ENCODE measurements around the gene LIN28A. TPM values are rescaled to one million over a fixed set of nuclear protein-coding genes. Genes with fewer than 3 reads are reported as not detected.

Gene LIN28A
- total RNA-seq, 1 donor from 2014 or later, result not detected

Other genes with a start within 250 kb of the LIN28A start
- gene C1orf232, start 241.9 kb upstream of the LIN28A start, total RNA-seq, result not detected
- gene ZNF593, start 240.9 kb upstream of the LIN28A start, total RNA-seq, result 15.8 TPM
- gene ZNF593OS, start 239.0 kb upstream of the LIN28A start, total RNA-seq, result not detected
- 13.0 TPM for gene CNKSR1, start 233.3 kb upstream of the LIN28A start, total RNA-seq
- not detected for gene CATSPER4, start 220.2 kb upstream of the LIN28A start, total RNA-seq
- gene CEP85, start 176.6 kb upstream of the LIN28A start, total RNA-seq, result 107 TPM
- gene SH3BGRL3, start 130.7 kb upstream of the LIN28A start, total RNA-seq, result 7.7 TPM
- 7.8 TPM for gene UBXN11, start 104.2 kb upstream of the LIN28A start, total RNA-seq
- not detected for gene CD52, start 92.9 kb upstream of the LIN28A start, total RNA-seq
- 13.7 TPM for gene CRYBG2, start 56.7 kb upstream of the LIN28A start, total RNA-seq
- gene ZNF683, start 38.1 kb upstream of the LIN28A start, total RNA-seq, result not detected
- gene DHDDS, start 21.5 kb downstream of the LIN28A start, total RNA-seq, result 30.8 TPM
- 358 TPM for gene HMGN2, start 61.6 kb downstream of the LIN28A start, total RNA-seq
- gene RPS6KA1, start 118.9 kb downstream of the LIN28A start, total RNA-seq, result 16.9 TPM

Data from tongue (tissue), 1 donor.